Gastroesophageal sphincter (tissue), 4 donors: ENCODE results near the gene TPM3. TPM values are rescaled to one million over a fixed set of nuclear protein-coding genes. Genes with fewer than 3 reads are reported as not detected.

ENCODE experiments used
- ATAC-seq: fragments of 150-250 bp; one replicate; pipeline ENCODE4 v1.9.1; 2016; ENCODE audit warnings: mild to moderate bottlenecking, moderate library complexity
- H3K27ac ChIP-seq, 4 donors: fragments of 200-600 bp; sonication (generic) in 3 of 4; 1 replicate in 3 of 4; 2 replicates in 1 of 4; pipeline ENCODE4 v1.5.1; 2016 to 2019
- H3K27me3 ChIP-seq: fragments of 200-600 bp; sonication (generic); one replicate; pipeline ENCODE4 v1.5.1; 2019
- H3K36me3 ChIP-seq, 2 donors: fragments of 200-600 bp; sonication (generic); one replicate each; pipeline ENCODE4 v1.5.1; 2019; ENCODE audit warnings: control low read depth in 1 of 2
- H3K4me1 ChIP-seq, 3 donors: fragments of 200-600 bp; sonication (generic); 1 replicate in 2 of 3; 2 replicates in 1 of 3; pipeline ENCODE4 v1.5.1; 2016 to 2019; ENCODE audit warnings: control low read depth in 2 of 3
- H3K4me3 ChIP-seq, 2 donors: fragments of 200-600 bp; sonication (generic); one replicate each; pipeline ENCODE4 v1.5.1; 2019; ENCODE audit warnings: mild to moderate bottlenecking in 1 of 2, moderate library complexity in 1 of 2
- H3K9me3 ChIP-seq, 3 donors: fragments of 200-600 bp; sonication (generic); one replicate each; pipeline ENCODE4 v1.5.1; 2017 to 2019; ENCODE audit warnings: control low read depth in 2 of 3
- CTCF ChIP-seq, 4 experiments: fragments of 200-600 bp in 2 of 4; fragments of 450-650 bp in 2 of 4; sonication (generic) in 1 of 4; IDR thresholded peaks; one replicate each; pipeline ENCODE4 v1.5.1; 2017 to 2019; ENCODE audit warnings: antibody characterized with exemption in 4 of 4, mild to moderate bottlenecking in 2 of 4, moderate library complexity in 2 of 4
- EP300 ChIP-seq: sonication (generic); formaldehyde crosslinking; IDR thresholded peaks from one replicate; pipeline ENCODE4 v1.6.1; 2017; ENCODE audit warnings: antibody characterized with exemption, mild to moderate bottlenecking
- POLR2A ChIP-seq, 2 donors: fragments of 450-650 bp; IDR thresholded peaks; one replicate each; pipeline ENCODE4 v1.6.1; 2017; ENCODE audit warnings: antibody characterized with exemption in 2 of 2, mild to moderate bottlenecking in 2 of 2, moderate library complexity in 1 of 2
- POLR2AphosphoS5 ChIP-seq: sonication (generic); formaldehyde crosslinking; IDR thresholded peaks from one replicate; pipeline ENCODE4 v1.6.1; 2017; ENCODE audit warnings: antibody characterized with exemption
- WGBS, 2 donors: methylation state at CpG; one replicate each; pipeline ENCODE4 v1.1.5; 2018; ENCODE audit warnings: low coverage in 1 of 2; 5-methylcytosine and 5-hydroxymethylcytosine counted together
- total RNA-seq, 4 donors: library from RNA; depleted of rRNA; stranded (reverse); fragments of >200 nt; gene quantifications; one replicate each; pipeline ENCODE4 v1.1.0, GENCODE V29; 2016

Gene TPM3
- total RNA-seq, 4 donors from 2014 or later, result 95.9 to 275 (median 151) TPM

GRCh38 chr1:154192476-154192875, 576 bp upstream of the TPM3 start:
- Histone ChIP-seq H3K9me3 (no peaks in the 10 kb centered on the region), H3K27me3 (no peaks in the 10 kb centered on the region), H3K36me3 (no peaks in the 10 kb centered on the region), H3K4me3 (no peak overlapping the region), H3K27ac (no peak overlapping the region), H3K4me1 (peaks cover 0 to 9% (median 0%) of the 10 kb centered on the region in 3 donors)
- TF ChIP-seq CTCF (IDR thresholded peaks at IDR 0.05) (no peak), POLR2AphosphoS5 (no peak), POLR2A (IDR thresholded peaks at IDR 0.05) (no peak)
- WGBS, 2 donors, result 61 to 67% methylated on average over 3 of the region's 3 CpGs
- ATAC-seq, result no peak

- Histone ChIP-seq H3K27me3 (no peaks in the 10 kb centered on the region), H3K4me1 (peaks cover 0 to 9% (median 0%) of the 10 kb centered on the region in 3 donors), H3K36me3 (no peaks in the 10 kb centered on the region), H3K27ac (peak overlapping the region in 3 of 4 donors; percentile 26 to 58 (median 53)), H3K9me3 (no peaks in the 10 kb centered on the region), H3K4me3 (no peak overlapping the region)
- WGBS, 2 donors, result 0% methylated on average over 1 of the region's 1 CpG; no CpG with 5 or more reads in 1 of the 2 donors
- peak; percentile 61 for ATAC-seq
- TF ChIP-seq CTCF (IDR thresholded peaks at IDR 0.05) (no peak), POLR2AphosphoS5 (no peak), POLR2A (IDR thresholded peaks at IDR 0.05) (no peak), EP300 (no peak)
Observed at GRCh38 chr1:154190550-154190949, 1.4 kb downstream of the TPM3 start.

- H3K27me3 ChIP-seq, result no peaks in the 10 kb centered on the region
- WGBS, 2 donors, result 25 to 38% methylated on average over 2 of the region's 2 CpGs
- H3K4me1 ChIP-seq, result peaks cover 0 to 21% (median 0%) of the 10 kb centered on the region in 3 donors
- no peak overlapping the region for H3K4me3 ChIP-seq
- H3K9me3 ChIP-seq, result no peaks in the 10 kb centered on the region
- no peaks in the 10 kb centered on the region for H3K36me3 ChIP-seq
- no peak overlapping the region for H3K27ac ChIP-seq
- TF ChIP-seq POLR2AphosphoS5, result no peak
- no peak for TF ChIP-seq POLR2A (IDR thresholded peaks at IDR 0.05)
- no peak for ATAC-seq
Observed at GRCh38 chr1:154186852-154187501, 4.9 kb downstream of the TPM3 start.

GRCh38 chr1:154186177-154186576, 5.7 kb downstream of the TPM3 start:
- TF ChIP-seq POLR2AphosphoS5, result no peak
- peak in 1 of 4 experiments; percentile 31 for TF ChIP-seq CTCF (IDR thresholded peaks at IDR 0.05)
- no peaks in the 10 kb centered on the region for H3K36me3 ChIP-seq
- no peak overlapping the region for H3K27ac ChIP-seq
- H3K27me3 ChIP-seq, result no peaks in the 10 kb centered on the region
- H3K4me1 ChIP-seq, result peaks cover 0 to 29% (median 6%) of the 10 kb centered on the region in 3 donors
- no peaks in the 10 kb centered on the region for H3K9me3 ChIP-seq
- no peak for ATAC-seq
- no peak overlapping the region for H3K4me3 ChIP-seq
- 57 to 63% methylated on average over 1 of the region's 1 CpG for WGBS, 2 donors

GRCh38 chr1:154183046-154183915, 8.6 kb downstream of the TPM3 start:
- peak; percentile 100 for TF ChIP-seq POLR2AphosphoS5
- TF ChIP-seq EP300, result no peak
- TF ChIP-seq POLR2A (IDR thresholded peaks at IDR 0.05), result peak; percentile 96 to 97
- peak in 3 of 4 experiments; percentile 32 to 41 (median 38) for TF ChIP-seq CTCF (IDR thresholded peaks at IDR 0.05)
- ATAC-seq, result peak; percentile 97
- 0 to 5% methylated on average over 10 to 12 of the region's 41 CpGs for WGBS, 2 donors
- Histone ChIP-seq H3K27ac (peak overlapping the region; percentile 55 to 97 (median 90)), H3K4me1 (peaks cover 0 to 50% (median 32%) of the 10 kb centered on the region in 3 donors), H3K9me3 (no peaks in the 10 kb centered on the region), H3K36me3 (no peaks in the 10 kb centered on the region), H3K4me3 (peak overlapping the region; percentile 63 to 85), H3K27me3 (no peaks in the 10 kb centered on the region)
